Measurements from ENCODE around the gene CFAP77. TPM values are rescaled to one million over a fixed set of nuclear protein-coding genes. Genes with fewer than 3 reads are reported as not detected.

CFAP77 gene
- total RNA-seq, 3 donors from 2014 or later, result not detected

DNA sequence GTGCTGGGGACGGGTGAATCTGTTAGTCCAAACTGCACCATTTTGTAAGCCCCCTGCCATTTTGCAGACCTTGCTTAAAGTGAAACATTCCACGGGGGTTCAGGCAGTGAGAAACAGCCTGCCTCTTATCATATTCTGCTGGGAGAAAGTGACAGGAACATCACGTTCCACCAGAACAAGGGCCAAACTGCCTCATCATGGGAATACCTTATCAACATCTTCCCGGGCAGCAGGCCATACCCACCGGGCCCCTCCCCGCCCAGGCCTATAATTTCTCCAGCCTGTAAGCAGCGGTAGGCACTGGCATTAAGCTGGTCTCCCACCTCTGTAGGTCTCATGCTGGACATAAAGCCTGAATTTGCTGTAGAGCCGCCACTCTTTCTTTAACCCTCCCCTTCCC is 1.5 kb upstream of the CFAP77 start:
- DNase-seq (ENCODE audit: low spot score in 2 of 2), result no peak
- no peaks in the 10 kb centered on the region for H3K9me3 ChIP-seq
- H3K4me1 ChIP-seq, result peaks cover 0 to 13% of the 10 kb centered on the region in 2 donors
- H3K27me3 ChIP-seq, result peaks cover 0 to 35% of the 10 kb centered on the region in 2 donors
- H3K36me3 ChIP-seq, result no peaks in the 10 kb centered on the region
- no peak overlapping the region for H3K4me3 ChIP-seq
- TF ChIP-seq, protein P1, sequence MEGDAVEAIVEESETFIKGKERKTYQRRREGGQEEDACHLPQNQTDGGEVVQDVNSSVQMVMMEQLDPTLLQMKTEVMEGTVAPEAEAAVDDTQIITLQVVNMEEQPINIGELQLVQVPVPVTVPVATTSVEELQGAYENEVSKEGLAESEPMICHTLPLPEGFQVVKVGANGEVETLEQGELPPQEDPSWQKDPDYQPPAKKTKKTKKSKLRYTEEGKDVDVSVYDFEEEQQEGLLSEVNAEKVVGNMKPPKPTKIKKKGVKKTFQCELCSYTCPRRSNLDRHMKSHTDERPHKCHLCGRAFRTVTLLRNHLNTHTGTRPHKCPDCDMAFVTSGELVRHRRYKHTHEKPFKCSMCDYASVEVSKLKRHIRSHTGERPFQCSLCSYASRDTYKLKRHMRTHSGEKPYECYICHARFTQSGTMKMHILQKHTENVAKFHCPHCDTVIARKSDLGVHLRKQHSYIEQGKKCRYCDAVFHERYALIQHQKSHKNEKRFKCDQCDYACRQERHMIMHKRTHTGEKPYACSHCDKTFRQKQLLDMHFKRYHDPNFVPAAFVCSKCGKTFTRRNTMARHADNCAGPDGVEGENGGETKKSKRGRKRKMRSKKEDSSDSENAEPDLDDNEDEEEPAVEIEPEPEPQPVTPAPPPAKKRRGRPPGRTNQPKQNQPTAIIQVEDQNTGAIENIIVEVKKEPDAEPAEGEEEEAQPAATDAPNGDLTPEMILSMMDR (IDR thresholded peaks at IDR 0.05), result no peak
- no peak for TF ChIP-seq POLR2AphosphoS5 (IDR thresholded peaks at IDR 0.05)
- TF ChIP-seq POLR2A (IDR thresholded peaks at IDR 0.05), result no peak
- H3K27ac ChIP-seq, result no peak overlapping the region
- intact Hi-C loops (cut with DNase I; ENCODE audit: low total_unique reads), result loop anchor here (10.0 kb wide), 1 partner anchor 386 kb away; no protein-coding TSS in a partner anchor

DNA sequence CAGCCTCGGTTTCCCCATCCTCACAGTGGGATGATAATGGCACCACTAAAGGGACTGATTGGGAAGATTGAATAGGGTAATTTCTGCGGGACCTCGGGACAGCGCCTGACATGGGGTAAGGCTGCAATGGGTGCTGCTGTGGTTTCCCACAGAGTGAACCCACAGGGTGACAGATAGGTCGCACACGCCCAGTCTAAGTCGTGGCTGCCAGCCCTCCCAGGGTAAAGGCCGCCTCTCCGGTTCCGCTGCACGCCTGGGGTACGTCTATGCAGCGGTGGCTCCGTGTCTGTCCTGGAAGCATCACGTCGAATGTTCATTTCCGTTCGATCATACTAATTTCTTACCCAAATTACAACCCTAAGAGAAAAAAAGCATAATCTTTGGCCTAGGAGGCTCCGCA is 631 bp downstream of the CFAP77 start:
- H3K36me3 ChIP-seq, result no peaks in the 10 kb centered on the region
- no peak for TF ChIP-seq POLR2A (IDR thresholded peaks at IDR 0.05)
- no peak for DNase-seq (ENCODE audit: low spot score in 2 of 2)
- no peak overlapping the region for H3K27ac ChIP-seq
- H3K27me3 ChIP-seq, result peaks cover 0 to 47% of the 10 kb centered on the region in 2 donors
- intact Hi-C loops (cut with DNase I; ENCODE audit: low total_unique reads), result loop anchor here (10.0 kb wide), 1 partner anchor 224 kb away; no protein-coding TSS in a partner anchor
- peaks cover 0 to 9% of the 10 kb centered on the region in 2 donors for H3K4me1 ChIP-seq
- peak overlapping the region; percentile 40 to 74 (median 49) for H3K4me3 ChIP-seq
- H3K9me3 ChIP-seq, result no peaks in the 10 kb centered on the region

DNA sequence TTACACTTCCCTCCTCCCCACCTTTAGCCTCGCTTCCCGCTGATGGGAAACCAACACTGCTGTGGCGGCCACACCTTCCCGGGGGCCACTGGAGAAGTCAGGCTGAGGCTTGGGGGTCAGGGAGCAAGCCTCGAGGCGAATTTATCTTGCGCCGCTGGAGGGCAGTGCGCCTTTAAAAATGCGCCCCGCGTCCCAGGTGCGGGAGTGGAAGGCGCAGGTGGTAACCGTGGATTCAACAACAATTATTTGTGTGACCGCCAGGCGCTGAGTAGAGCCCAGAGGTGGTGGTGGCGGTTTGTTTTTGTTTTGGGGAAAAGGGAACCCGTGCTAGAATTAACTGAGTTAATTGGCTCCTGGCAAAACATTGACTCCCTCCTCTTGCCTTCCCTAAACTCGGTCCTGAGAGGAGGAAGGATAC is 1.1 kb downstream of the CFAP77 start:
- no peaks in the 10 kb centered on the region for H3K9me3 ChIP-seq
- DNase-seq (ENCODE audit: low spot score in 2 of 2), result no peak
- H3K27ac ChIP-seq, result no peak overlapping the region
- intact Hi-C loops (cut with DNase I; ENCODE audit: low total_unique reads), result loop anchor here (10.0 kb wide), 1 partner anchor 224 kb away; no protein-coding TSS in a partner anchor
- H3K4me3 ChIP-seq, result peak overlapping the region in 2 of 3 donors; percentile 49 to 74
- peaks cover 0 to 5% of the 10 kb centered on the region in 2 donors for H3K4me1 ChIP-seq
- TF ChIP-seq, protein P1 (IDR thresholded peaks at IDR 0.05), result peak; percentile 17 to 43 (median 32)
- TF ChIP-seq POLR2A (IDR thresholded peaks at IDR 0.05) (no peak), POLR2AphosphoS5 (IDR thresholded peaks at IDR 0.05) (no peak)
- no peaks in the 10 kb centered on the region for H3K36me3 ChIP-seq
- H3K27me3 ChIP-seq, result peaks cover 0 to 51% of the 10 kb centered on the region in 2 donors

DNA sequence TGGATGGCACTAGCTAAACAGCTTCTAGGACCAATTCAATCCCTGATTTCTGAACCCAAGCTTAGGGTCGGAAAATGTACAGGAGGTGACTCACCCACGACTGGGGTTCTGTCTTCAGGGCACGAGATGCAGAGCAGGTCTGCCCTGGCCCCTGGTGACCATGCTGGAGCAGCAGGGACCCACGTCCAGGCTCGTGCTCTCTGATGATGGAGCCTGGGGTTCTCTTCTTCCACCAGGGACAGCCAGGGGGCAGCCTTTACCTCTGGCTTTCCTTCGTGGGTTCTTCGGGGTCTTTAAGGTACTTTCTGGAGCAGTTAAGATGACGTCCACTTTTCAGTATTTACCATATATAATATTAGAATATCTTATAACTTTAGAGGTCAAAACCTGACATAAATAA is 2.1 kb downstream of the CFAP77 start:
- no peak for TF ChIP-seq POLR2A (IDR thresholded peaks at IDR 0.05)
- TF ChIP-seq, protein P1 (IDR thresholded peaks at IDR 0.05), result peak in 1 of 3 donors; percentile 22
- Histone ChIP-seq H3K9me3 (no peaks in the 10 kb centered on the region), H3K36me3 (no peaks in the 10 kb centered on the region), H3K4me3 (no peak overlapping the region), H3K4me1 (peaks cover 0 to 5% of the 10 kb centered on the region in 2 donors), H3K27me3 (peaks cover 5 to 51% of the 10 kb centered on the region in 2 donors), H3K27ac (no peak overlapping the region)
- intact Hi-C loops (cut with DNase I; ENCODE audit: low total_unique reads), result loop anchor here (10.0 kb wide), 1 partner anchor 223 kb away; no protein-coding TSS in a partner anchor
- DNase-seq (ENCODE audit: low spot score in 2 of 2), result no peak

- intact Hi-C loops (cut with DNase I; ENCODE audit: low total_unique reads), result loop anchor here (10.0 kb wide), 1 partner anchor 221 kb away; no protein-coding TSS in a partner anchor
- H3K27ac ChIP-seq, result no peak overlapping the region
- no peaks in the 10 kb centered on the region for H3K36me3 ChIP-seq
- peaks cover 0 to 5% of the 10 kb centered on the region in 2 donors for H3K4me1 ChIP-seq
- TF ChIP-seq POLR2AphosphoS5 (IDR thresholded peaks at IDR 0.05) (no peak), POLR2A (IDR thresholded peaks at IDR 0.05) (no peak)
- TF ChIP-seq, protein P1 (IDR thresholded peaks at IDR 0.05), result no peak
- H3K9me3 ChIP-seq, result no peaks in the 10 kb centered on the region
- H3K27me3 ChIP-seq, result peaks cover 5 to 67% of the 10 kb centered on the region in 2 donors
- H3K4me3 ChIP-seq, result no peak overlapping the region
- DNase-seq (ENCODE audit: low spot score in 2 of 2), result no peak
These were observed 3.9 kb downstream of the CFAP77 start for GRCh38 chr9:132413926-132414325.

Measured in breast epithelium (tissue), 4 donors.